Measurements from ENCODE around the gene PACRG. TPM values are rescaled to one million over a fixed set of nuclear protein-coding genes. Genes with fewer than 3 reads are reported as not detected.

The PACRG gene
- total and polyA plus RNA-seq, 2 donors (not counting 3 experiments of a cell fraction or from before 2014, with no cell fraction given): 0.08 TPM; not detected in 1

DNA sequence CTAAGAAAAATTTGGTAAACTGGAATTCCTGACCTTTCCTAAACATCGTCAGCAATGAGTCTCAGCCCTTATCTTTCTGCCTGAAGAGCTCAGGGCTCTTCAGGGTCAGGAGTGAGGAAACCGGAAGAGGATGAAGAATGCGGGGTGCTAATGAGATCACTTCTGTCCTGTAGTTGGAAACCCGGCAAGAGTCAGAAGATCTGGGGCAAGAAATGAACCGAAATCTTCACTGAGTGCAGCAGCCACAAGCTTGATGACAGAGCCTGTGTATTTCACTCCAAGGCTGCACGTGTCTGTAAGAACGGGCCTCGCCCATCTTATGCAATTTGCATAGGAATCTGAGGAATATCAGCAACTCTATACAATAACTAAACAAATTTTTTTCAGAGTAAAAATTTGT is 626.3 kb downstream of the PACRG start:
- H2AFZ ChIP-seq (ENCODE audit: low read depth, low read length): peak overlapping the region; percentile 26

DNA sequence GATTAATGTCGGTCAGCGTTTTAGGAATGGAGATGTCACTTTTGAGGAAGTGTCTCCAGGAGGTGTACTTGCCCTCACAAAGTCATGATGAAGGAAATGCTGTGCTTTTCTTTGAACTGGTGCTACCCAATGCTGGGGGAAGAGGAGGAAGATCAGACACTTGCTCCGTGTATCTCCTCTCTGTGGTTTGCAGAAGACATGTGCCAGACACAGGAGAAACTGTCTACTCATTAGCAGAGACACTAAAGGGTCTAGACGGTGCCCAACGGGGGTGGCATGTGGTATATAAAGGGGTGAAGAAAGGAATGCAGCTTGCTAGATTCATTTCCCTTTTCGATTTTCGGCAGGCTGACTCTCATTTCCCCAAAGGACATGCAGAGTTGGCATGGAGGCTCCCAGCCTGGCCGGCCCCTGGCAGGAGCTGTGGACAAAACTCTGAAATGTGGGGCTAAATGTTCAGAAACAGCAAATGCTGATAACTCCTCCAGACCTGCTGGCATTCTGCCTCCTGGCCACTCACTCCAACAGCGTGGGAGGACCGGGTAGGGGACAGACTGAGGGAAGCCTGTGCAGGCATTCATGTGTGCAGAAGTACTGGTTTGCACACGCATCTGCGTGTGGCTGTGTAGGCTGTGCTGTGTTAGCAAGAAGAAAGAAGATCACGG is 627.1 kb downstream of the PACRG start:
- Histone ChIP-seq H3K4me2 (ENCODE audit: insufficient read depth, low read length) (peak overlapping the region; percentile 71), H3K9ac (replicated peaks; ENCODE audit: extremely low read depth, insufficient read depth, low read length) (peak overlapping the region; percentile 89), H3K4me1 (ENCODE audit: control insufficient read depth, extremely low read depth, insufficient read depth, low read length) (peaks cover 36% of the 10 kb centered on the region), H3K4me3 (replicated peaks in 1 of 3; ENCODE audit: insufficient read depth in 1 of 3, low read depth in 1 of 3, low read length in 3 of 3) (peak overlapping the region in 1 of 3 experiments; percentile 0), H3K27ac (ENCODE audit: insufficient read depth, low read depth, low read length) (peak overlapping the region; percentile 97), H4K20me1 (replicated peaks; ENCODE audit: control insufficient read depth, extremely low read depth, insufficient read depth, low read length) (no peaks in the 10 kb centered on the region), H3K36me3 (ENCODE audit: control insufficient read depth in 2 of 2, extremely low read depth in 1 of 2, insufficient read depth in 2 of 2, low read length in 2 of 2) (no peaks in the 10 kb centered on the region), H3K79me2 (ENCODE audit: control insufficient read depth, insufficient read depth, low read length) (no peaks in the 10 kb centered on the region), H3K9me3 (replicated peaks; ENCODE audit: control insufficient read depth, insufficient read depth, low read length) (no peaks in the 10 kb centered on the region), H3K27me3 (ENCODE audit: control insufficient read depth in 2 of 2, insufficient read depth in 2 of 2, low read length in 2 of 2) (no peaks in the 10 kb centered on the region), H2AFZ (ENCODE audit: low read depth, low read length) (peak overlapping the region; percentile 13), H3K9me1 (replicated peaks; ENCODE audit: control insufficient read depth, extremely low read depth, insufficient read depth, low read length) (no peaks in the 10 kb centered on the region)
- DNase-seq (ENCODE audit: low read depth, low spot score) (peak; percentile 82), FAIRE-seq (peak; percentile 21)
- no peak for TF ChIP-seq MYC (IDR thresholded peaks at IDR 0.05; ENCODE audit: low read depth, low read length)
- TF ChIP-seq FOS (IDR thresholded peaks at IDR 0.05; ENCODE audit: borderline replicate concordance, insufficient read depth, low read length): no peak
- TF ChIP-seq, protein P1, sequence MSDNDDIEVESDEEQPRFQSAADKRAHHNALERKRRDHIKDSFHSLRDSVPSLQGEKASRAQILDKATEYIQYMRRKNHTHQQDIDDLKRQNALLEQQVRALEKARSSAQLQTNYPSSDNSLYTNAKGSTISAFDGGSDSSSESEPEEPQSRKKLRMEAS (IDR thresholded peaks at IDR 0.05; ENCODE audit: insufficient read depth, insufficient read length): no peak
- TF ChIP-seq, protein P2, sequence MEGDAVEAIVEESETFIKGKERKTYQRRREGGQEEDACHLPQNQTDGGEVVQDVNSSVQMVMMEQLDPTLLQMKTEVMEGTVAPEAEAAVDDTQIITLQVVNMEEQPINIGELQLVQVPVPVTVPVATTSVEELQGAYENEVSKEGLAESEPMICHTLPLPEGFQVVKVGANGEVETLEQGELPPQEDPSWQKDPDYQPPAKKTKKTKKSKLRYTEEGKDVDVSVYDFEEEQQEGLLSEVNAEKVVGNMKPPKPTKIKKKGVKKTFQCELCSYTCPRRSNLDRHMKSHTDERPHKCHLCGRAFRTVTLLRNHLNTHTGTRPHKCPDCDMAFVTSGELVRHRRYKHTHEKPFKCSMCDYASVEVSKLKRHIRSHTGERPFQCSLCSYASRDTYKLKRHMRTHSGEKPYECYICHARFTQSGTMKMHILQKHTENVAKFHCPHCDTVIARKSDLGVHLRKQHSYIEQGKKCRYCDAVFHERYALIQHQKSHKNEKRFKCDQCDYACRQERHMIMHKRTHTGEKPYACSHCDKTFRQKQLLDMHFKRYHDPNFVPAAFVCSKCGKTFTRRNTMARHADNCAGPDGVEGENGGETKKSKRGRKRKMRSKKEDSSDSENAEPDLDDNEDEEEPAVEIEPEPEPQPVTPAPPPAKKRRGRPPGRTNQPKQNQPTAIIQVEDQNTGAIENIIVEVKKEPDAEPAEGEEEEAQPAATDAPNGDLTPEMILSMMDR (IDR thresholded peaks at IDR 0.05; ENCODE audit: extremely low read depth in 1 of 2, insufficient read depth in 1 of 2, low read depth in 1 of 2, low read length in 2 of 2): no peak
- TF ChIP-seq EZH2 (IDR thresholded peaks at IDR 0.05; ENCODE audit: borderline replicate concordance, low read depth, low read length, severe bottlenecking): no peak
- TF ChIP-seq POLR2A (IDR thresholded peaks at IDR 0.05; ENCODE audit: low read depth, low read length): no peak
- TF ChIP-seq JUN (IDR thresholded peaks at IDR 0.05; ENCODE audit: borderline replicate concordance, insufficient read depth, insufficient read length, low read depth): no peak
- no peak for TF ChIP-seq POLR2AphosphoS5 (IDR thresholded peaks at IDR 0.05; ENCODE audit: insufficient read depth, low read depth, low read length)
- TF ChIP-seq GATA2 (IDR thresholded peaks at IDR 0.05; ENCODE audit: insufficient read depth, insufficient read length, low read depth, low read length): no peak
- BruUV-seq (replicated peaks): no TSS peak
- dilution Hi-C loops (cut with MboI; ENCODE audit: extremely low pct_ligation_motif_present, low sequenced_read_pairs): no loop called here
- intact Hi-C loops (cut with micrococcal nuclease): loop anchor here (1.0 to 5.0 kb wide), 7 partner anchors 20 to 742 kb away; no protein-coding TSS in a partner anchor
- ChIA-PET POLR2A (interaction anchor here (0.6 to 0.7 kb wide), 3 partner anchors 15 to 159 kb away, joined by 3 to 4 read pairs (median 3); no protein-coding TSS in a partner anchor), CTCF (interaction anchor here (0.6 to 3.4 kb wide), 10 partner anchors 16 to 95 kb away, joined by 3 to 31 read pairs (median 4); partner anchors contain the start of gene QKI)

More for the DNA sequence above, 626.3 kb downstream of the PACRG start:
- BruUV-seq (replicated peaks): no TSS peak
- Histone ChIP-seq H3K4me3 (replicated peaks in 1 of 3; ENCODE audit: insufficient read depth in 1 of 3, low read depth in 1 of 3, low read length in 3 of 3) (no peak overlapping the region), H3K79me2 (ENCODE audit: control insufficient read depth, insufficient read depth, low read length) (no peaks in the 10 kb centered on the region), H3K27ac (ENCODE audit: insufficient read depth, low read depth, low read length) (peak overlapping the region; percentile 97), H3K27me3 (ENCODE audit: control insufficient read depth in 2 of 2, insufficient read depth in 2 of 2, low read length in 2 of 2) (no peaks in the 10 kb centered on the region), H3K9ac (replicated peaks; ENCODE audit: extremely low read depth, insufficient read depth, low read length) (peak overlapping the region; percentile 89), H3K4me1 (ENCODE audit: control insufficient read depth, extremely low read depth, insufficient read depth, low read length) (peaks cover 36% of the 10 kb centered on the region), H4K20me1 (replicated peaks; ENCODE audit: control insufficient read depth, extremely low read depth, insufficient read depth, low read length) (no peaks in the 10 kb centered on the region), H3K4me2 (ENCODE audit: insufficient read depth, low read length) (peak overlapping the region; percentile 71), H3K9me3 (replicated peaks; ENCODE audit: control insufficient read depth, insufficient read depth, low read length) (no peaks in the 10 kb centered on the region), H3K9me1 (replicated peaks; ENCODE audit: control insufficient read depth, extremely low read depth, insufficient read depth, low read length) (no peaks in the 10 kb centered on the region), H3K36me3 (ENCODE audit: control insufficient read depth in 2 of 2, extremely low read depth in 1 of 2, insufficient read depth in 2 of 2, low read length in 2 of 2) (no peaks in the 10 kb centered on the region)
- DNase-seq (ENCODE audit: low read depth, low spot score): peak; percentile 60
- intact Hi-C loops (cut with micrococcal nuclease): loop anchor here (2.0 kb wide), 1 partner anchor 173 kb away; no protein-coding TSS in a partner anchor
- no peak for TF ChIP-seq POLR2A (IDR thresholded peaks at IDR 0.05; ENCODE audit: low read depth, low read length)
- TF ChIP-seq POLR2AphosphoS5 (IDR thresholded peaks at IDR 0.05; ENCODE audit: insufficient read depth, low read depth, low read length): peak; percentile 48
- peak; percentile 91 for TF ChIP-seq GATA2 (IDR thresholded peaks at IDR 0.05; ENCODE audit: insufficient read depth, insufficient read length, low read depth, low read length)
- peak; percentile 76 for TF ChIP-seq FOS (IDR thresholded peaks at IDR 0.05; ENCODE audit: borderline replicate concordance, insufficient read depth, low read length)
- no peak for TF ChIP-seq MYC (IDR thresholded peaks at IDR 0.05; ENCODE audit: low read depth, low read length)
- TF ChIP-seq, protein P1 (IDR thresholded peaks at IDR 0.05; ENCODE audit: insufficient read depth, insufficient read length): peak; percentile 12
- TF ChIP-seq JUN (IDR thresholded peaks at IDR 0.05; ENCODE audit: borderline replicate concordance, insufficient read depth, insufficient read length, low read depth): peak; percentile 68
- ChIA-PET CTCF (interaction anchor here (0.8 to 3.4 kb wide), 8 partner anchors 15 to 70 kb away, joined by 3 to 31 read pairs (median 4); partner anchors contain the start of gene QKI), POLR2A (no interaction called here)
- peak; percentile 57 for FAIRE-seq
- dilution Hi-C loops (cut with MboI; ENCODE audit: extremely low pct_ligation_motif_present, low sequenced_read_pairs): no loop called here
